Astrocyte (in vitro differentiated cells and primary cell): ENCODE data around the gene C7. TPM values are rescaled to one million over a fixed set of nuclear protein-coding genes. Genes with fewer than 3 reads are reported as not detected.
"Not testable (repeated sequence)": the region's sequence is repeated elsewhere in the genome, so short reads cannot be mapped to it uniquely, and the experiment has no call there.

Experiments
- DNase-seq: peaks from one replicate; pipeline ENCODE4 v3.0.0-alpha.2; 2010; ENCODE audit warnings: low read depth
- FAIRE-seq: peaks from 2 replicates; lab custom pipeline; 2011; peaks lifted over from hg19 to GRCh38; lab: Jason Lieb, UNC
- H2AFZ ChIP-seq: 2 replicates; pipeline ENCODE4 v1.6.0; 2012; ENCODE audit warnings: low read depth, low read length, inconsistent platforms
- H3K27ac ChIP-seq: 2 replicates; pipeline ENCODE4 v1.5.1; 2011; ENCODE audit warnings: low read depth, low read length, inconsistent platforms
- H3K27me3 ChIP-seq: 2 replicates; pipeline ENCODE4 v1.6.0; 2011; ENCODE audit warnings: low read length, inconsistent platforms; ENCODE audit not compliant: insufficient read depth
- H3K36me3 ChIP-seq: 2 replicates; pipeline ENCODE4 v1.5.1; 2011; ENCODE audit warnings: low read length, inconsistent platforms; ENCODE audit not compliant: insufficient read depth
- H3K4me1 ChIP-seq: 2 replicates; pipeline ENCODE4 v1.5.1; 2011; ENCODE audit warnings: low read length, inconsistent platforms; ENCODE audit not compliant: insufficient read depth
- H3K4me2 ChIP-seq: 2 replicates; pipeline ENCODE4 v1.6.0; 2012; ENCODE audit warnings: low read length, inconsistent platforms
- H3K4me3 ChIP-seq: 2 replicates; pipeline ENCODE4 v1.5.1; 2011; ENCODE audit warnings: low read depth, mild to moderate bottlenecking, low read length, inconsistent platforms; ENCODE audit not compliant: insufficient read depth
- H3K79me2 ChIP-seq: 2 replicates; pipeline ENCODE4 v1.6.0; 2012; ENCODE audit warnings: mild to moderate bottlenecking, low read length, inconsistent platforms; ENCODE audit not compliant: insufficient read depth
- H3K9ac ChIP-seq: 2 replicates; pipeline ENCODE4 v1.6.0; 2012; ENCODE audit warnings: mild to moderate bottlenecking, low read length, inconsistent platforms
- H3K9me3 ChIP-seq: 2 replicates; pipeline ENCODE4 v1.5.1; 2012; ENCODE audit warnings: low read depth, mild to moderate bottlenecking, low read length, inconsistent platforms; ENCODE audit not compliant: insufficient read depth
- H4K20me1 ChIP-seq: 2 replicates; pipeline ENCODE4 v1.6.0; 2012; ENCODE audit warnings: low read length, inconsistent platforms; ENCODE audit not compliant: insufficient read depth
- H3K27ac Mint-ChIP-seq: one replicate; pipeline ENCODE4 v1.8.0; 2021; ENCODE audit warnings: mild to moderate bottlenecking, mixed read lengths; ENCODE audit not compliant: unreplicated experiment
- H3K27me3 Mint-ChIP-seq: one replicate; pipeline ENCODE4 v1.8.0; 2021; ENCODE audit warnings: low read depth, mixed read lengths; ENCODE audit not compliant: unreplicated experiment
- H3K36me3 Mint-ChIP-seq: one replicate; pipeline ENCODE4 v1.8.0; 2021; ENCODE audit warnings: low read depth, mixed read lengths; ENCODE audit not compliant: unreplicated experiment
- H3K4me1 Mint-ChIP-seq: one replicate; pipeline ENCODE4 v1.8.0; 2021; ENCODE audit warnings: low read depth, mixed read lengths; ENCODE audit not compliant: unreplicated experiment
- H3K4me3 Mint-ChIP-seq: one replicate; pipeline ENCODE4 v1.8.0; 2021; ENCODE audit warnings: mild to moderate bottlenecking, moderate library complexity, mixed read lengths; ENCODE audit not compliant: unreplicated experiment
- H3K9me3 Mint-ChIP-seq: one replicate; pipeline ENCODE4 v1.8.0; 2021; ENCODE audit warnings: mild to moderate bottlenecking, mixed read lengths; ENCODE audit not compliant: unreplicated experiment
- EZH2 ChIP-seq: IDR thresholded peaks from 2 replicates; pipeline ENCODE4 v1.6.1; 2012; ENCODE audit warnings: mild to moderate bottlenecking, low read length, inconsistent platforms; ENCODE audit not compliant: insufficient read depth
- total RNA-seq: library from RNA; stranded (reverse); gene quantifications from 2 replicates; pipeline ENCODE4 v1.2.1, GENCODE V29; 2021
- TF ChIP-seq, protein P1 (sequence below): IDR thresholded peaks from 2 replicates; pipeline ENCODE4 v1.5.1; 2011; ENCODE audit warnings: low read depth, mild to moderate bottlenecking, inconsistent platforms, low read length, moderate library complexity; ENCODE audit not compliant: insufficient read depth

The C7 gene
- total RNA-seq, 1 donor from 2014 or later: 0.66 TPM

DNA sequence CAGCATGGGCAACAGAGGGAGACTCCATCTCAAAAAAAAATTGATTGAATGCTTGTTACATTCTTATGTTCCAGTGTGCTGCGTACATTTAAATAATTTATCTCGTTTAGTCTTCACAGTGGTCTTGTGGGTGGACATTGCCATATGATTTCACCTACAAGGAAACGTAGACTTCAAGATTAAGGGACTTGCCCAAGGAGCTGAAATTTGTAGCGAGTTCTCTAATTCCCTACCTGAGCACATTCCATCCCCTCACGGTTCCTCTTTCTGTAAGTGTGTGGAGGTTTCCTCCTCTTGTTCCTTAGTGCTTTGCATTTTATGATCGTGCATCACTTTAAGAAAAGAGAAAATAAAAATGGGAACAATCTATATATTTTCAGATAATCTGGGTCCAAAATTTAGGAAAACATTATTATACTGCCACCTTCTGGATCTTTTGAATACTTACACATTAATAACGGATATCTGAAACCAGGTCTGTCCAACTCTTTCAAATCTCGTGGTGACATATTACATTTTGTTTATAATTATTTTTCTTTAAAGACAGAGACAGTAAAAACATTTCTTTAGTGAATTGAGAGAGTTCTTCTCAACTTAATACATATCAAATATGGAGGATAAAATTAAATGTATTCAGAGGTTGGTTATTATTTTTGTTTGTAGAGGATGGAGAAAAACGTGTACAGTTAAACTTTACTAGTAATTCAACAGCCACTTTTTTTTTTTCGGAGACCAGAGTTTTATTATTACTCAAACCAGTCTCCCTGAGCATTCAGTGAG lies 29.9 kb upstream of the C7 start:
- H2AFZ ChIP-seq: no peak overlapping the region

DNA sequence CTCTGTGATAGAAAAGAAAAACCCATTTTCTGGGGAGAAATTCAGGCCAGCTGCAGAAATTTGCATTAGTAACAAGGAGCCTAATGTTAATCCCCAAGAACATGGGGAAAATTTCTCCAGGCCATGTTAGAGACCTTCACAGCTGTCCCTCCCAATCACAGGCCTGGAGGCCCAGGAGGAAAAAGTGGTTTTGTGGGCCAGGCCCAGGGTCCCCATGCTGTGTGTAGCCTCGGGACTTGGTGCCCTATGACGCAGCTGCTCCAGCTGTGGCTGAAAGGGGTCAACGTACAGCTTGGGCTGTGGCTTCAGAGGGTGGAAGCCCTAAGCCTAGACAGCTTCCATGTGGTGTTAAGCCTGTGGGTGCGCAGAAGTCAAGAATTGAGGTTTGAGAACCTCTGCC lies 27.0 kb upstream of the C7 start:
- H3K4me3 Mint-ChIP-seq: no peak overlapping the region
- FAIRE-seq (no peak), DNase-seq (no peak)
- Histone ChIP-seq H3K4me3 (no peak overlapping the region), H3K4me2 (no peak overlapping the region), H2AFZ (no peak overlapping the region), H3K9ac (no peak overlapping the region), H3K27ac (no peak overlapping the region), H3K9me3 (peaks cover 4% of the 10 kb centered on the region), H4K20me1 (no peaks in the 10 kb centered on the region), H3K79me2 (no peaks in the 10 kb centered on the region), H3K27me3 (no peaks in the 10 kb centered on the region), H3K36me3 (no peaks in the 10 kb centered on the region), H3K4me1 (no peaks in the 10 kb centered on the region)
- H3K27me3 Mint-ChIP-seq: no peaks in the 10 kb centered on the region
- H3K27ac Mint-ChIP-seq: no peak overlapping the region
- TF ChIP-seq EZH2: no peak
- TF ChIP-seq, protein P1, sequence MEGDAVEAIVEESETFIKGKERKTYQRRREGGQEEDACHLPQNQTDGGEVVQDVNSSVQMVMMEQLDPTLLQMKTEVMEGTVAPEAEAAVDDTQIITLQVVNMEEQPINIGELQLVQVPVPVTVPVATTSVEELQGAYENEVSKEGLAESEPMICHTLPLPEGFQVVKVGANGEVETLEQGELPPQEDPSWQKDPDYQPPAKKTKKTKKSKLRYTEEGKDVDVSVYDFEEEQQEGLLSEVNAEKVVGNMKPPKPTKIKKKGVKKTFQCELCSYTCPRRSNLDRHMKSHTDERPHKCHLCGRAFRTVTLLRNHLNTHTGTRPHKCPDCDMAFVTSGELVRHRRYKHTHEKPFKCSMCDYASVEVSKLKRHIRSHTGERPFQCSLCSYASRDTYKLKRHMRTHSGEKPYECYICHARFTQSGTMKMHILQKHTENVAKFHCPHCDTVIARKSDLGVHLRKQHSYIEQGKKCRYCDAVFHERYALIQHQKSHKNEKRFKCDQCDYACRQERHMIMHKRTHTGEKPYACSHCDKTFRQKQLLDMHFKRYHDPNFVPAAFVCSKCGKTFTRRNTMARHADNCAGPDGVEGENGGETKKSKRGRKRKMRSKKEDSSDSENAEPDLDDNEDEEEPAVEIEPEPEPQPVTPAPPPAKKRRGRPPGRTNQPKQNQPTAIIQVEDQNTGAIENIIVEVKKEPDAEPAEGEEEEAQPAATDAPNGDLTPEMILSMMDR: no peak
- no peaks in the 10 kb centered on the region for H3K4me1 Mint-ChIP-seq
- H3K9me3 Mint-ChIP-seq: peaks cover 19% of the 10 kb centered on the region
- no peaks in the 10 kb centered on the region for H3K36me3 Mint-ChIP-seq

More for the DNA sequence above, 29.9 kb upstream of the C7 start:
- TF ChIP-seq EZH2: no peak
- TF ChIP-seq, protein P1: peak; percentile 36
- Histone ChIP-seq H3K79me2 (no peaks in the 10 kb centered on the region), H3K27ac (no peak overlapping the region), H3K9me3 (peaks cover 4% of the 10 kb centered on the region), H3K4me2 (peak overlapping the region; percentile 20), H3K27me3 (no peaks in the 10 kb centered on the region), H3K4me3 (no peak overlapping the region), H4K20me1 (no peaks in the 10 kb centered on the region), H3K36me3 (no peaks in the 10 kb centered on the region), H3K4me1 (no peaks in the 10 kb centered on the region), H3K9ac (no peak overlapping the region)
- Mint-ChIP-seq H3K9me3 (peaks cover 28% of the 10 kb centered on the region), H3K27ac (no peak overlapping the region), H3K36me3 (no peaks in the 10 kb centered on the region), H3K4me1 (no peaks in the 10 kb centered on the region), H3K4me3 (no peak overlapping the region), H3K27me3 (no peaks in the 10 kb centered on the region)
- peak; percentile 4 for DNase-seq
- FAIRE-seq: peak; percentile 5

DNA sequence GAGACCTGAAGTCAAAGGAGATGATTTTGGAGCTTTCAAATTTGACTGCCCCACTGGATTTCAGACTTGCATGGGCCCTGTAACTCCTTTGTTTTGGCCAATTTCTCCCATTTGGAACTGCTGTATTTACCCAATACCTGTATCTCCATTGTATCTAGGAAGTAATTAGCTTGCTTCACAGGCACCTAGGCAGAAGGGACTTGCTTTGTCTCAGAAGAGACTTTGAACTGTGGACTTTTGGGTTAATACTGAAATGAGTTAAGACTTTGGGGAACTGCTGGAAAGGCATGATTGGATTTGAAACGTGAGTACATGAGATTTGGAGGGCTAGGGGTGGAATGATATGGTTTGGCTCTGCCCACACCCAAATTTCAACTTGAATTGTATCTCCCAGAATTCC lies 26.2 kb upstream of the C7 start:
- not testable (repeated sequence) for H3K27me3 ChIP-seq, H3K4me1 ChIP-seq, H3K79me2 ChIP-seq, H3K27me3 Mint-ChIP-seq, H3K9ac ChIP-seq, H3K4me3 ChIP-seq, H3K27ac ChIP-seq, H3K9me3 ChIP-seq, H3K36me3 Mint-ChIP-seq, H3K4me3 Mint-ChIP-seq, H2AFZ ChIP-seq, FAIRE-seq, DNase-seq, H3K36me3 ChIP-seq, H3K27ac Mint-ChIP-seq, H4K20me1 ChIP-seq, H3K4me2 ChIP-seq, H3K4me1 Mint-ChIP-seq
- H3K9me3 Mint-ChIP-seq: peaks cover 16% of the 10 kb centered on the region

GRCh38 chr5:40895440-40896425 lies 13.6 kb upstream of the C7 start:
- H3K27me3 Mint-ChIP-seq, H3K79me2 ChIP-seq, FAIRE-seq, H3K27ac Mint-ChIP-seq, H3K4me3 ChIP-seq, H3K4me1 ChIP-seq, H3K9me3 ChIP-seq, H3K36me3 Mint-ChIP-seq, H3K4me3 Mint-ChIP-seq, H3K4me1 Mint-ChIP-seq, H2AFZ ChIP-seq, H3K9ac ChIP-seq, H3K36me3 ChIP-seq, DNase-seq, H3K27ac ChIP-seq, H3K9me3 Mint-ChIP-seq, H4K20me1 ChIP-seq, H3K4me2 ChIP-seq, H3K27me3 ChIP-seq: not testable (repeated sequence)
